ENCODE data around the gene HSD3B7. TPM values are rescaled to one million over a fixed set of nuclear protein-coding genes. Genes with fewer than 3 reads are reported as not detected.
A peak's percentile ranks its signal among the peaks of the same experiment; 100 is the strongest.

HSD3B7 gene
- total and polyA plus RNA-seq, 2 of the 8 experiments (the other 6 are each of a cell fraction or from before 2014, with no cell fraction given) = 2.9 to 6.6 TPM

DNA sequence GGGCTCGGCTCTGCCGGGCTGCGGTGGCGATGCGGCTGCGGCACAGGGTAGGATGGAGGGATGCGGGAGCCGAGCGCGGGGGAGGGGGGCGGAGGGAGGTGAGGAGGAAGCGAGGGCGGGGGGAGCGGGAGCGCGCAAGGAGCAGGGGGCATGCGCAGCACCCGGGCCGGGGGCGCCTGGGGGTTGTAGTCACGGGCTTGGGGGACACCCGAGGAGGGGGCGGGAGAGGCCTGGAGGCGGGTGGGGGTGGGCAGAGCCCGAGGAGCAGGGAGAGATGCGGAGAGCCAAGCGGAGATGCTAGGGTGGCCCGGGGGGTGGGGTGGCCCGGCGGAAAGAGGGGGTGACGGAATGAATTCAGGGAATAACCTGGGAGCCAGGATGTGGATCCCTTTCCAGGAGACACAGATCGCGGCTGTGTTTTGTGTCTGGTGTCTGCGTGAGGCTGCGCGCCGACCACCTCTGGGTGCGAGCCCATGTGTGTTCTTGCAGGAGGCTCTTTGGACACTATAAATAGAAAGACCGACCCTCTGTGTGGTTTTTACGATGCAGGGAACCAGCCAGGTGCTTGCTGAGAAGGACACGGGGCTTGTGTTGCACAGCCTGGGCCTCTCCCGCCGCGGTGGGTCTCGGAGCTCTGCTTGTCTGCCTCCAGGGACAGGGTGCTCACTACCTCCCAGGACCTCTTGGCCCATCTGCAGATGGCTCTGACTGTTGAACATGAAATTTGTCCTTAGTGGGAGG lies 25.7 kb downstream of the HSD3B7 start, which contains the start of gene STX1B:
Gene STX1B, minus strand, starts transcription at position 54 of the 741 bp plus-strand sequence. CDS start 242 bp downstream, outside the sequence.
- Histone ChIP-seq H3K23me2 (ENCODE audit: low read depth, low read length) (peaks cover 1% of the 10 kb centered on the region; the same call in 1 of the 2 replicates), H3K79me1 (ENCODE audit: low read depth, low read length) (0 out of 2 replicates have a peak, but pooled peaks cover 2% of the 10 kb centered on the region), H2AK5ac (ENCODE audit: low read depth, low read length) (peak within 1 kb of the TSS; percentile 56; the same call in 1 of the 2 replicates), H2BK12ac (ENCODE audit: low read depth, low read length) (no peak within 1 kb of the TSS), H3K14ac (ENCODE audit: insufficient read length) (no peak within 1 kb of the TSS), H4K8ac (ENCODE audit: extremely low read depth, insufficient read depth, low read length) (no peak within 1 kb of the TSS), H3K4me2 (ENCODE audit: insufficient read depth in 1 of 2, low read depth in 2 of 2, low read length in 2 of 2) (peak within 1 kb of the TSS; percentile 61 to 74), H3K36me3 (ENCODE audit: control insufficient read depth in 2 of 4, insufficient read depth in 4 of 4, low read length in 3 of 4) (no peaks in the 10 kb centered on the region), H3K56ac (replicated peaks; ENCODE audit: insufficient read length, low read depth, low read length) (no peak within 1 kb of the TSS), H2AFZ (ENCODE audit: low read length) (peak within 1 kb of the TSS; percentile 77), H2BK120ac (replicated peaks; ENCODE audit: low read depth, low read length) (no peak within 1 kb of the TSS), H3K4me1 (replicated peaks in 1 of 4; ENCODE audit: control insufficient read depth in 3 of 4, insufficient read depth in 4 of 4, low read length in 3 of 4) (peaks cover 4 to 18% (median 6%) of the 10 kb centered on the region in 4 experiments), H3K27me3 (replicated peaks in 1 of 4; ENCODE audit: control insufficient read depth in 3 of 4, extremely low read depth in 1 of 4, insufficient read depth in 3 of 4, low read length in 3 of 4) (no peaks in the 10 kb centered on the region; a peak in 2 of 7 replicates), H2BK5ac (ENCODE audit: low read depth, low read length) (no peak within 1 kb of the TSS), H3K79me2 (ENCODE audit: control insufficient read depth in 1 of 2, insufficient read depth in 2 of 2, low read length in 2 of 2) (peaks cover 0 to 4% of the 10 kb centered on the region in 2 experiments; a peak in 1 of 4 replicates), H4K20me1 (replicated peaks in 1 of 2; ENCODE audit: control insufficient read depth in 1 of 2, insufficient read depth in 2 of 2, low read length in 2 of 2) (peaks cover 0 to 4% of the 10 kb centered on the region in 2 experiments), H3K27ac (ENCODE audit: low read depth, low read length) (no peak within 1 kb of the TSS), H3K9ac (replicated peaks in 1 of 4; ENCODE audit: extremely low read depth in 1 of 4, low read depth in 3 of 4, low read length in 3 of 4) (no peak within 1 kb of the TSS), H2BK15ac (ENCODE audit: low read length) (peak within 1 kb of the TSS; percentile 65), H3K23ac (ENCODE audit: insufficient read length) (no peak within 1 kb of the TSS), H2BK20ac (ENCODE audit: low read length) (0 out of 2 replicates have a peak within 1 kb of the TSS, but pooled peaks have one; percentile 18), H3K18ac (ENCODE audit: extremely low read depth, low read length) (no peak within 1 kb of the TSS; the same call in 1 of the 2 replicates), H4K5ac (ENCODE audit: insufficient read length, low read depth, low read length) (no peak within 1 kb of the TSS), H3K9me3 (ENCODE audit: insufficient read depth in 2 of 2, low read depth in 1 of 2, low read length in 1 of 2) (no peaks in the 10 kb centered on the region), H4K91ac (replicated peaks; ENCODE audit: insufficient read length, low read length) (no peak within 1 kb of the TSS), H3K4ac (replicated peaks; ENCODE audit: insufficient read length, low read depth, low read length) (peak within 1 kb of the TSS; percentile 21), H3K4me3 (ENCODE audit: extremely low read depth in 1 of 4, insufficient read depth in 2 of 4, low read depth in 3 of 4, low read length in 4 of 4) (peak within 1 kb of the TSS; percentile 36 to 63 (median 42))
- ChIA-PET CTCF (ENCODE audit: partially characterized antibody) (interaction anchor here (0.6 to 2.2 kb wide), 2 partner anchors 16 to 26 kb away, joined by 3 to 8 read pairs; partner anchors contain the start of gene HSD3B7), POLR2A (ENCODE audit: partially characterized antibody) (interaction anchor here (0.5 to 1.1 kb wide), 3 partner anchors 26 to 197 kb away, joined by 3 to 4 read pairs (median 3); no protein-coding TSS in a partner anchor)
- no peak for FAIRE-seq
- 55% methylated on average over 15 of the region's 45 CpGs; no CpG with 5 or more reads in 1 of the 2 experiments for WGBS, 2 experiments (ENCODE audit: extremely low coverage in 1 of 2, insufficient coverage in 1 of 2, insufficient read length in 1 of 2, insufficient replicate concordance in 2 of 2, low coverage in 1 of 2, low lambda C conversion rate in 2 of 2, missing lambda C conversion rate in 1 of 2)
- DNase-seq (ENCODE audit: low read depth in 1 of 2, low spot score in 2 of 2) = peak in 1 of 2 experiments; percentile 87
- TF ChIP-seq BACH1 (IDR thresholded peaks at IDR 0.05; ENCODE audit: low read length) (no peak), HDAC6 (IDR thresholded peaks at IDR 0.05; ENCODE audit: low read depth, low read length) (no peak), JUND (IDR thresholded peaks at IDR 0.05; ENCODE audit: low read length) (no peak), CTBP2 (IDR thresholded peaks at IDR 0.05; ENCODE audit: borderline replicate concordance, insufficient read depth, insufficient read length, low read length) (no peak), ASH2L (IDR thresholded peaks at IDR 0.05; ENCODE audit: low read length) (peak; percentile 25), BRCA1 (IDR thresholded peaks at IDR 0.05; ENCODE audit: low read depth, low read length) (no peak), SIRT6 (IDR thresholded peaks at IDR 0.05; ENCODE audit: low read length) (no peak), NRF1 (IDR thresholded peaks at IDR 0.05; ENCODE audit: low read depth, low read length) (peak; percentile 25; the same call in 1 of the 2 replicates), KDM1A (IDR thresholded peaks at IDR 0.05; ENCODE audit: borderline replicate concordance, low read length) (peak; percentile 90), RFX5 (IDR thresholded peaks at IDR 0.05; ENCODE audit: borderline replicate concordance, low read depth, low read length) (no peak)
- TF ChIP-seq, protein P1, sequence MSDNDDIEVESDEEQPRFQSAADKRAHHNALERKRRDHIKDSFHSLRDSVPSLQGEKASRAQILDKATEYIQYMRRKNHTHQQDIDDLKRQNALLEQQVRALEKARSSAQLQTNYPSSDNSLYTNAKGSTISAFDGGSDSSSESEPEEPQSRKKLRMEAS (IDR thresholded peaks at IDR 0.05) = no peak

Data from H1 (cell line).